GM13977 (cell line): ENCODE data around the gene TMEM175.

Experiments used
- DNase-seq: peaks from one replicate; pipeline ENCODE4 v3.0.0; 2012; ENCODE audit warnings: low spot score
- in situ Hi-C: fragments of 300-500 bp; cut with MboI; formaldehyde crosslinking; loops from one replicate; pipeline ENCODE4 v1.12.0; 2022; ENCODE audit warnings: low sequenced_read_pairs, low pct_unique_long_range_greater_than_20kb, mixed read lengths, inconsistent platforms; ENCODE audit not compliant: unreplicated experiment
- TF ChIP-seq, protein P1 (sequence below): IDR thresholded peaks from 2 replicates; pipeline ENCODE4 v1.5.1; 2012; ENCODE audit warnings: mild to moderate bottlenecking, control low read depth; ENCODE audit not compliant: insufficient read depth; ENCODE audit errors: extremely low read depth, missing control alignments

The TMEM175 gene

DNA sequence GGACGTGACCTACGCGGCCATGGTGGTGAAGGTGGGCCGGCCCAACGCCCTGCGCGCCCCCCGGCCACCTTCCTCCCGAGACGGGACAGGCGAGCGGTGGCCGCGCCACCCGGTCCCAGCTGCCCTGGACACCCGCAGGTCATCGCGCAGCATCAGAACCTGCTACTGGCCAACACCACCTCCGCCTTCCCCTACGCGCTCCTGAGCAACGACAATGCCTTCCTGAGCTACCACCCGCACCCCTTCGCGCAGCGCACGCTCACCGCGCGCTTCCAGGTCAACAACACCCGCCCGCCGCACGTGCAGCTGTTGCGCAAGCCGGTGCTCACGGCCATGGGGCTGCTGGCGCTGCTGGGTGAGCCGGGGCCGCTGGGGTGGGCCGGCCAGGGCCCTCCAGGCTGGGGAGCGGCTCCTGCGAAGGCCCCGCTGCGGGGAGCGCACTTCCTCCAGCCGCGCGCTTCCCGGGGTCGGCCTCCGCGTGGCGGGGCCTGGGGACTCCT lies 69.9 kb downstream of the TMEM175 start:
- in situ Hi-C loops = no loop called here
- TF ChIP-seq, protein P1, sequence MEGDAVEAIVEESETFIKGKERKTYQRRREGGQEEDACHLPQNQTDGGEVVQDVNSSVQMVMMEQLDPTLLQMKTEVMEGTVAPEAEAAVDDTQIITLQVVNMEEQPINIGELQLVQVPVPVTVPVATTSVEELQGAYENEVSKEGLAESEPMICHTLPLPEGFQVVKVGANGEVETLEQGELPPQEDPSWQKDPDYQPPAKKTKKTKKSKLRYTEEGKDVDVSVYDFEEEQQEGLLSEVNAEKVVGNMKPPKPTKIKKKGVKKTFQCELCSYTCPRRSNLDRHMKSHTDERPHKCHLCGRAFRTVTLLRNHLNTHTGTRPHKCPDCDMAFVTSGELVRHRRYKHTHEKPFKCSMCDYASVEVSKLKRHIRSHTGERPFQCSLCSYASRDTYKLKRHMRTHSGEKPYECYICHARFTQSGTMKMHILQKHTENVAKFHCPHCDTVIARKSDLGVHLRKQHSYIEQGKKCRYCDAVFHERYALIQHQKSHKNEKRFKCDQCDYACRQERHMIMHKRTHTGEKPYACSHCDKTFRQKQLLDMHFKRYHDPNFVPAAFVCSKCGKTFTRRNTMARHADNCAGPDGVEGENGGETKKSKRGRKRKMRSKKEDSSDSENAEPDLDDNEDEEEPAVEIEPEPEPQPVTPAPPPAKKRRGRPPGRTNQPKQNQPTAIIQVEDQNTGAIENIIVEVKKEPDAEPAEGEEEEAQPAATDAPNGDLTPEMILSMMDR = no peak
- no peak for DNase-seq

DNA sequence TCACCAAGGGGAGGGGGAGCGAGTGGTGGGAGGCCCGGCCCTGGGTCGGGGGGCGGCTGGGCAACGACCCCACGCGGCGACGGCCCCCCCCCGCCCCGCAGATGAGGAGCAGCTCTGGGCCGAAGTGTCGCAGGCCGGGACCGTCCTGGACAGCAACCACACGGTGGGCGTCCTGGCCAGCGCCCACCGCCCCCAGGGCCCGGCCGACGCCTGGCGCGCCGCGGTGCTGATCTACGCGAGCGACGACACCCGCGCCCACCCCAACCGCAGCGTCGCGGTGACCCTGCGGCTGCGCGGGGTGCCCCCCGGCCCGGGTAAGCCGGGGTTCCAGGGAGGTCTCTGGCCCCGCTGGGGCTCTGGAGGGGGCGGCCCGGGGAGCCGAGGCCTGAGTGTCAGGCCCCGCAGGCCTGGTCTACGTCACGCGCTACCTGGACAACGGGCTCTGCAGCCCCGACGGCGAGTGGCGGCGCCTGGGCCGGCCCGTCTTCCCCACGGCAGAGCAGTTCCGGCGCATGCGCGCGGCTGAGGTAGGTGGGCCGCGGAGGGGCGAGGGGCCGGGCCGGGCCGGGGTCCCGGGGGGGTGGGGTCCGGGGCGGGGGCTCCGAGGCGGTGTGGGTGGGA lies 70.5 kb downstream of the TMEM175 start:
- TF ChIP-seq, protein P1 = no peak
- in situ Hi-C loops = no loop called here
- DNase-seq = no peak

DNA sequence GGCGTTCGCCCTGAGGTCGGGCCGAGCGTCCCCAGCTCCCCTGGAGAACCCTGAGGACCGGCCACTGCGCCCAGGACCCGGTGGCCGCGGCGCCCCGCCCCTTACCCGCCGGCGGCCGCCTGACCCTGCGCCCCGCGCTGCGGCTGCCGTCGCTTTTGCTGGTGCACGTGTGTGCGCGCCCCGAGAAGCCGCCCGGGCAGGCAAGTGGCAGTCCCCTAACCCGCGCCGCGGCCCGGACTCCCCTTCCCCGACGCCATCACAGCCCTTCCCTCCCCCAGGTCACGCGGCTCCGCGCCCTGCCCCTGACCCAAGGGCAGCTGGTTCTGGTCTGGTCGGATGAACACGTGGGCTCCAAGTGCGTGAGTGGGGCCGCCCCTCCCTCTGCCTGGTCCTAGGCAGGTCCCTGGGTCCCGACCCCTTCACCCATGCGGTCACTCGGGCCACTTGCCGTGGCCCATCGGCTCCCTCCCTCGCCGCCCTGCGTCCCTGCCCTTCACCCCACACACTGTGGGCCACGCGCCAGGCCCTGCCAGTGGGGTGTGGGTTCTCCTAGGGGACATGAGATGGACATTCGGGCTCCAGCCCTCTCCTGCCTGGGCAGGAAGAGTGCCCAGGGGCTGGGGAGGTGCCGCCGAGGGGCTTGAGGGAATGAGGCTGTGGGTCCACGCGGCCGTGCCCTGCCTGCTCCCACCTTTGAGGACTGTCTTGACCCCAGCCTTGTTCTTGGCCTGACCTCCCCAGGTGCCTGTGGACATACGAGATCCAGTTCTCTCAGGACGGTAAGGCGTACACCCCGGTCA lies 71.2 kb downstream of the TMEM175 start:
- TF ChIP-seq, protein P1 = no peak
- no peak for DNase-seq
- in situ Hi-C loops = no loop called here

DNA sequence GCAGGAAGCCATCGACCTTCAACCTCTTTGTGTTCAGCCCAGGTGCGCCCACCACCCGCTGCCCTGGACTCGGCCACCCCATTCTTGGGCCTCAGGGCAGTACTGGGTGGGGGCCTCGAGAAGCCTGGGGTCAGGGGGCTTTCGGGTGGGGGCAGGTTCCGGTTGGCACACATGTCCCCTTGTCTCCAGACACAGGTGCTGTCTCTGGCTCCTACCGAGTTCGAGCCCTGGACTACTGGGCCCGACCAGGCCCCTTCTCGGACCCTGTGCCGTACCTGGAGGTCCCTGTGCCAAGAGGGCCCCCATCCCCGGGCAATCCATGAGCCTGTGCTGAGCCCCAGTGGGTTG lies 71.8 kb downstream of the TMEM175 start:
- in situ Hi-C loops = no loop called here
- DNase-seq = no peak
- TF ChIP-seq, protein P1 = no peak

DNA sequence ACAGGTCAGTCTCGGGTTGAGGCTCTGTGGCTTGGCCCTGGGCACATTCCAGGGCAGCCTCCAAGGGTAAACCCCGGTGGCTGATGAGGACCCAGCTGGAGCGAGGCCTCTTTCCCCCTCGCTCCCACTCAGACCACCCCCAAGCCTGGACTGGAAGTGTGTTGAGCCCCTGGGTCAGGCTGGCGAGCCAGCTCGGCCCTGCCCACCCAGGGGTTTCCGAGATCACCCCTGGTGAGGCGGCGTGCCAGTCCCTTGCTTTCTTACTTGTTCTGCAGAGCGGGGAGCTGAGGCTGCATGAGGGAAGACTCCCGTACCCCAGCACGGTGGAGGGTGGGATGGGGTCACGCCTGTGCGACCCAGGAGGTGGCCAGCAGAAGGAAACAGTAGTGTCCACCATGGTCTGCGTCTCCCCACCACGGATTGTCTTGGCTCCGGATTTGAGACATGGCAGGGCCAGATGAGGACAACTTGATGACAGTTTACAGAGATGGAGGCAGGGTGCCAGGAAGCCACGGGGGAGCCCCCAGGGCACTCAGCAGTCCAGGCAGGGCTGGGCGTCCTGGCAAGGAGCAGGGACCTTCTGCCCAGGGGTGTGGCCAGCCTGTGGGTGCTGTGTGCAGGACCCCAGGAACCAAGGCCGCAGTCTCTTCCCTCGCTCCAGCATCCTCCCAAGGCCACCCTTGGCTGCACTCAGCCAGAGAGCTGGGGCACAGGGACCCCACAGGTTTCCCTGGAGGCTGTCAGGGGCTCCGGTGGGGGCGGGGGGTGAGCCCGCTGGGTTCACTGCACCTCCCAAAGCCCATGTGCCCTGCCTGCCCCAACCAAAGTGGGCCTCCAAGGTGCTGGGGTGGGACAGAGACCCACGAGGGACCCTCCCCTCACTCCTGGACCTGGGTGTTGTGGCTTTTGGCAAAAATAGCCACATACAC lies 72.6 kb downstream of the TMEM175 start:
- TF ChIP-seq, protein P1 = no peak
- no peak for DNase-seq
- in situ Hi-C loops = no loop called here

DNA sequence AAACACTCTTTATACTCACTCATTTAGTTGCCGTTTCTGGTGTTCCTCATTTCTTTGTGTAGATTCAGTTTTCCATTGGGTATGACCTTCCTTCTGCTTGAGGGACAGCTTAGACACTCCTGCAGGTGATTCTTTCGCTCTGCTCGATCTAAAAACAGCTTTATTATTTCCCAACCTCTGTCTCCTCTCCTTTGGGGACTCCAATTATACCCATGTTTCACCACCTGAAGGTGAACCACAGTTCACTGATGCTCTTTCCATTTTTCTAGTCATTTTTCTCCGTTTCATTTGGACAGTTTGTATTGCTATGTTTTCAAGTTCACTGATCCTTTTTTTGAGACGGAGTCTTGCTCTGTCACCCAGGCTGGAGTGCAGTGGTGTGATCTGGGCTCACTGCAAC lies 74.6 kb downstream of the TMEM175 start:
- no peak for DNase-seq
- in situ Hi-C loops = no loop called here
- TF ChIP-seq, protein P1 = no peak
